Activated T-helper 1 cell treated with anti-CD3 and anti-CD28 coated beads, Interleukin-2, amount 50 U/mL, for 16 hours (primary cell): ENCODE data around the gene GCHFR.
A peak's percentile ranks its signal among the peaks of the same experiment; 100 is the strongest.

Experiments used
- DNase-seq, 2 donors: peaks; one replicate each; pipeline ENCODE4 v3.0.0-alpha.2; 2020; ENCODE audit warnings: low read depth in 1 of 2, low spot score in 1 of 2

GCHFR gene

DNA sequence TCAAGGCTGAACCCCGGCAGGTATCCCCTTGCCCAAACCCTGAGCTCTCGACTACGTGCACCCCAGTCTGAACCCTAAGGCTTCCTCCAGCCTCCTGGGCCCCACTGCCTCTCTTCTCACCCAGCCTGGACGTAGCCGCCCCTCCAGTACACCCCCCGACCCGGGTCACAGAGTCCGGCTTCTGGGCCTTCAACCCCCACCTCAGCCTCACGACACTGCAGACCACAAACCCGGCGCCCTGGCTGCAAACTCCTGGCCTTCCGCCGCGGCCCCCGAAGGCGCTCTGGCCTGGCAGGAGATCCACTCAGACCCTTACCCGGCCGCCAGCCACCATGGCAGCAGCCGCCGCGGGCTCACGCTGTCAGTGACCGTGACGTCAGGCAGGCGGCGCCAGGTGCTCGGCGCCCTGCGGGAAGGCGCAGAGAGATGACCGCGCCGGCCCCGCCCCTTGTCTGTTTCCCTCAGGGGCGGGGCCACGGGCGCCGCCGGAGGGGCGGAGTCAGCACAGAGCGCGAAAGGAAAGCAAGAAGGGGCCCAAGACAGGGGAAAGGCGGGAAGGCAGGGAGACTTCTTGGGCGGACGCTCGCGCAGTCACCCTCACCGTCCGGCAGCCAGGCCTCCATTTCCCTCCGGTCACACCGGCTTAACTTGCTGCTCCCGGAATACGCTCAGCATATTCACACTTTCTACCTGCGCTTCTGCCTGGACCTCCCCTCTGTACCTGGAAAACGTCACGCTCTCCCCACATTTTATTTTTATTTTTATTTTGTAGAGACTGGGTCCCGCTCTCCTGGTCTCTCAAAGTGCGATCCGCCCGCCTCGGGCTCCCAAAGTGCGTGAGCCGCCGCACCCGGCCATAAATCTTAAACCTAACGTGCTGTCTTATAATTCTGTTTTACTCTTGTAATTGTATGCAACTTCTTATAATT lies 8.7 kb upstream of the GCHFR start, which contains the start of gene RMDN3:
TSS of gene RMDN3 (minus strand) at position 372 of the 929 bp plus-strand sequence. CDS start 471 bp downstream, outside the sequence.
- DNase-seq = peak; percentile 83 to 89

DNA sequence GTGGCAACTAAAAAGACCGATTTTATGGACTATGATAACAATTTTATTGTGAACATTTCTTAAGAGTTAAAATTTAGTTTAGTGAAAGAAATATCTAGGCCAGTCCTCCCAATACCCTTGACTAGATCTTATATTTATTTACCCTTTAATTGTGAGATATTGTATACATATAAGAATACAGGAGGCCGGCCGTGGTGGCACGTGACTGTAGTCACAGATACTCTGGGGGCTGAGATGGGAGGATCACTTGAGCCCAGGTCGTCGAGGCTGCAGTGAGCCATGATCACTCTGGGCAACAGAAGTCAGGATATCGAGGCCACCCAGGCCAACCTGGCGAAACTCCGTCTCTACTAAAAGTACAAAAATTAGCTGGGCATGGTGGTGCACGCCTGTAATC lies 8.1 kb upstream of the GCHFR start:
- no peak for DNase-seq

DNA sequence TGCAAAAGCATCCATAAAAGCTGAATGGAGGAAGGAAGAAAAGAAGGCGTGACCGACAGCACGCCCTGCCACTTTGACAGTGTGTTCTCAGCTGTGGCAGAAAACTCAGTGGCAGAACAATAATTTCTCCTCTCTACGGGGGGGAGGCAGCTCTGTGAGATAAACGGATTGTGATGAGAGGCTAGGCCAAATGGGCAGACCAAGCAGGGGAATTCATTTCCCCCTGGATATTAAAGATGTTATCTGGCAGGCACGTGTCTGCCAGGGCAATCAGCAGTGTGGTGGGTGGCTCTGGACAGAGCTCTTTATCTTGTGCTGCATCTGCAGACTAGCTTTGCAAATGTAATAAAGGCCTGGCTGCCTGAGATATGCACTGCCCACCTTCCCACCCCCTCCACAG lies 6.9 kb upstream of the GCHFR start:
- no peak for DNase-seq

DNA sequence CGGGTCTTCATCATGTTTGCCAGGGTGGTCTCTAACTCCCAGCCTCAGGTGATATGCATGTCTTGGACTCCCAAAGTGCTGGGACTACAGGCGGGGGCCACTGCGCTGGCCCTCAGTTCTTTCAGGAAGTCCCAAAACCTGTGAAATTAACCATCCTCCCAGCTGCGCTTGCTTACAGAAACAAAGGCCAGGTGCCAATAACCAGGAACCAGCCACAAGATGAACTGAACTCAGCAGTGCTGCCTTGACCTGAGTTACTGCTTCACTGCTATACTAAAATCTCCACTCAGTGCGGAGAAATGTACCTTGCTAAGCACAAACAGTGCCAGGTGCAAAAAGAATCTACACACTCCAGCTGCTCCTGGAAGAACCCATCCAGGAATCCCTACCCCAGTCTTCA lies 3.9 kb upstream of the GCHFR start:
- DNase-seq = no peak

DNA sequence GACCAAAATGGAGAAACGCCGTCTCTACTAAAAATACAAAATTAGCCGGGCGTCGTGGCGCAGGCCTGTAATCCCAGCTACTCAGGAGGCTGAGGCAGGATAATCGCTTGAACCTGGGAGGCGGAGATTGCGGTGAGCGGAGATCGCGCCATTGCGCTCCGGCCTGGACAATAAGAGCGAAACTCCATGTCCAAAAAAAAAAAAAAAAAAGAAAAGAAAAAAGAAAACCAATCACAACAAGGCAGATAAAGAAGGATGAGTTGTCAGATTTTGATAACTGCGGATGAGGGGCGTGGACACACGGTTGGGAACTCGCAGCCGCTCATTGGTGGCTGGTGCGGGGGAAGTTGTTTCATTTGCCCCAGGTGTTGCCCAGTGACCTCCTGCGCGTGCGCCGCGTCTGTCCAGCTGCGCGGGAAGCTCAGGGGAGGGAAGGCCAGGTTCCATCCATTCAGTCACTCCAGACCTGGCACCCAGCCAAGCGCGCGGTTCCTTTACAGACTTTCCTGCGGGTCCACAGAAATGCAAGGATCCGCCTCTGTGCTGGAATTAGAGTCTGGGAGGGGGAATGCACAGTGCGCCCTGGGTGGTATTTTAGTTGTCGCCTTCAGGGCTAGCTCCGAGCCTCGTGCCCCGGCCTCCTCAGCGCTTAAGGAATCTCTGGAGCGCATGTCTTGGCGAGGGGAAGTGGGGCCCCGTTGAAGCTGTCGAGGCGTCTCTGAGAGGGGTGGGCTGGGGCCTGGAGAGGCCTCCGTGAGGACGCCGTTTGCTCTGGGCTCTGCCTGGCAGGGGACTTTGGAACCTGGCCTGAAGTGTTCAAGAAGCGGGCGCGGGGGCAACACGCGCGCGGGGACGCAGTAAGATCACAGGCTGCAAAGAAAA lies 708 bp upstream of the GCHFR start:
- peak in 1 of 2 donors; percentile 26 for DNase-seq

DNA sequence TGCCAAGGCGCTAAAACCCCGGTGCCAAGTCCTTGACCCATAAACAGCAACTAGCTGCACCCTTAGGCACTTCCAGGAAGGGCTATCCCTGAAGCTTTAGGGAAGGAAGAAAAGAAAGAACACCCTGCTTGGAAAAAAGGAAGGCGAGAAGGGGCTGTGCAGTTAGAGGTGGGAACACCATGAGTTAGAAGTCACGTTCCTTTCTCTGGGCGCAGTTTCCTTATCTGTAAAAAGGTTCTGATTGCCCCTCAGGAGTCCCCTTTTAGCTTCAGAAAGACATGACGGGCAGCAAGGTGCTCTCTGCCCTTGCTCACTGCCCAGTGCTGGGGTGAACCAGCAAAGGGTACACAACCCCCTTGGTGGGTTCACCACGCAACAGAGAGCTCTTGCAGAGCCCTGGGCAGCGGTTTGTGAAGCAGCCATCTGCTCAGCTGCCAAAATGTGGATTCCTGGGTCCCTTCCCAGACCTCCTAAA lies 798 bp downstream of the GCHFR start:
- DNase-seq = no peak

DNA sequence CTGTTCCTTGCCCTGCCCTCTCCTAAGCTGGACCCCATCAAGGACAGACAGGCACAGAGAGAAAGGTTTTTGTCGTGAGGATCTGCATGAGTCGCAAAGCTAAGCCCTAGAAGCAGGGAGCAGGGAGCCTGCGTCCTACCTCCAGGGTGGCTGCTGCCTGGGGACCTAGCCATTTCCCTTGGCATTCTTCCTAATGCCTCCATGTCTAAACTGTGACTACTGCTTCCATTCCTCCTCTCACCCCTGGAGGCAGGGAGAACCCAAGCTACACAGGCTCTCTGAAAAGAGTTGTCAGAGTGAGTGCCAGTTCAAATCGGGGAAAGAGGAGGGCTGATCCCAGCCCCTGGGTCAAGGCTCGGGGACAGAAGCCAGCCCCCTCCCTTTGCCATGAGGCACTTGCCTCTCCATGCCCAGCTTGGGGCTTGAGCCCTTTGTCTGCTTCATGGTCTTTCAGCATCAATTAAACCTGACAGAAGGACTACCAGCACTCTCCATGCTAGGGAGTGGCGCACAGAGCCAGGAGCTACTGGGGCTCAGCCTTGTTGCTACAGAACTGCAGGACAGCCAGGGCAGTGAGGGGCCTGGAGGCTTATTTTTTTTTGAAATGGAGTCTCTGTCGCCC lies 2.4 kb downstream of the GCHFR start:
- DNase-seq = no peak

DNA sequence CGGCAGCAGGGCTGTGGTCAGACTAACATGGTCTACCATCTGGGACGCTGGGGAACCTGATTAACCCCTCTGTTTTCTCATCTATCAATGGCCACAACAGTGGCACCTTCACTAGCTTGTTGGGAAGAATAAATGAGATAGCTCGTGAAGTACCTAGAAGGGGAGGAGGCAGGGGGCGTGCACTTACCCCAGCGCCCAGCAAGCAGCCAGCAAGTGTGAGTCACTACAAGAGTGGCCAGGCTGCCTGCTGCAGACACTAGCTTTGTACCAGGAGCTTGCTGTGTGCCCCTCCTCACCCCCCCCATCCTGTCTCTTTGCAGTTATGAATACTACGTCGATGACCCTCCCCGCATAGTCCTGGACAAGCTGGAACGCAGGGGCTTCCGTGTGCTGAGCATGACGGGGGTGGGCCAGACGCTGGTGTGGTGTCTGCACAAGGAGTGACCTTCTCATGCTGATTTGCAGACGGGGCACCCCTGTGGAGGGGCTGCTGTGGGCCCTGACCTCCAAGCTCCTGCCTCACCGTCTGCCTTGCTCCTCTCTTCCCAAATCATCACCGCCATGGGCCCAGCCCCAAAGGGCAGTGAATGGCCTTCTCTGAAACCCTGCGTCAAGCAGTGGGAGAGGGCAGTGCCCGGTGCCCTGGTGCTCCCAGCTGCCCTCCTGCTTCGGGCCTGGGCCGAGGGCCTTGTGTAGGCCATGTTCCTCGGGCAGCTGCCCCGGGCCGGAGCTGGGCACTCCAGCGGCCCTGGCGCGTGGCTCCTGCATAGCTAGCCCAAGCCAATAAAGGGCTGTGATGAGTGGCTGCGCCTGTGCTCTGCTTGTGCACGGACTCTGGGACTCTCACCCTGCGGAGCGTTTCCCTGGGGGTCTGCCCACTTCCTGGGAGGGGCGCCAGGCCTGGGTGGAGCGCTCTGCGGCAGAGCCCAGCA lies 3.3 kb downstream of the GCHFR start:
- DNase-seq = no peak

DNA sequence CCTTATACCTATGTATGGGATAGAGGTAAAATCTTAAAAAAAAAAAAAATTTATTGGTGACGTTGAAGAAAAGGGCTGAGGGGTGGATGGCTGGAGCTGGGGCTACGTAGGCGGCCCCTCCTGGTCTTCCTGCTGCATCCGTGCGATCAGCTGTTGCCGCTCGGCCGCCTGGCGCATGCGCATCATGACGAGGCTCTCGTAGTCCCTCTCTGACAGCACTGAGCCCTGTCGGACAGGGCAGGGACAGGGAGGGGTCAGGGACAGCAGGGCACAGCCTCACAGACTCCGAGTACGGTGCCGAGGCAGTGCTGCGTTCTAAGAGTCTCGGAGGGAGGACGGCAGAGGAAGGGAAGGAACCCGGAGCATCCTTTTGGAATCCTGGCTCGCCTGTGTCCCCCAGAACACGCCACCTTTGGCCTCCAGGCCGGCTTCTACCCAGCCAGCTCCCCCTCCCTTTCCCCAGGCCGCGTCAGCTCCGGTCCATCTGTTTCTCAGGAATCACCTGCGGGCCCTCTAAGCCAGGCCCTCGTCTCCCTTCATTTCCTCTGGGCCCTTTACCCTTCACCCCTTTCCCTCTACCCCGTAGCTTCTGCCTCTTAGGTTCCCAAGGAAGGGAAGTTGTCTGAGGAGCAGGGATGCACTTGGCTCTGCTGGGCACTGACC lies 4.1 kb downstream of the GCHFR start:
- DNase-seq = no peak

DNA sequence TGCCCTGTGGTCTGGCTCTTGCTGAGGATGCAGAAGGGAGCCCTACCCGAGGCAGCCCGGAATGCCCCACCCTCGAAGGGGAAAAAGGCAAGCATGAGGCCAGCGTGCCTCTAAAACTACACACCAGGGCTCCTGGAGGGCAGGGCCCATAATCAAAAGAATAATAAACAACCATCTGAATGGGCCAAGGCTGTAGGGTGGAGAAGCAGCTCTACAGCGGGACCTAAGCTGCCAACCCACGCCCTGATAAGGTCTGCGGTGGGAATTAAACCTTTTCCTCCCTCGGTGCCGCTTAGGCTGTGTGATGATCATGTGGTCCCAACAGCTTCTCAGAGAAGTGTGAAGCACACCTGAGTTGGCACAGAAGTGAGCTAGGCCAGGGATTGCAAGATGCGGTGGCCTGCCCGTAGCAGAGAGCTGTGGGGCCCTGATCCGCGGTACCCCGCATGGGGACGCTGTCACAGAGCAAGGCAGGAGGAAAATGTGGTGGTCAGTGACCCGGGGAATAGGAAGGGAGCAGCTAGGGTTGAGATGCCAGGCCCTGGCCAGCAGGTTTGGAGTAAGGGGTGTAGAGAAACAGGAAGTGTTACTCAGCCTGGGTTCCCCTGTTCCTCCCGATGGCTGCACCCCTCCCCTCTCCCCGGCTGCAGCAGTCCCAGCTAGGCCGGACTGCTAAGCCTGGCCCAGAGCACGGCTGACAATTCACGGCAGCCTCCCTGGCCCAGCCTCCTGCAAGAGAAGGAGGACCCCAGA lies 4.8 kb downstream of the GCHFR start:
- DNase-seq = no peak

DNA sequence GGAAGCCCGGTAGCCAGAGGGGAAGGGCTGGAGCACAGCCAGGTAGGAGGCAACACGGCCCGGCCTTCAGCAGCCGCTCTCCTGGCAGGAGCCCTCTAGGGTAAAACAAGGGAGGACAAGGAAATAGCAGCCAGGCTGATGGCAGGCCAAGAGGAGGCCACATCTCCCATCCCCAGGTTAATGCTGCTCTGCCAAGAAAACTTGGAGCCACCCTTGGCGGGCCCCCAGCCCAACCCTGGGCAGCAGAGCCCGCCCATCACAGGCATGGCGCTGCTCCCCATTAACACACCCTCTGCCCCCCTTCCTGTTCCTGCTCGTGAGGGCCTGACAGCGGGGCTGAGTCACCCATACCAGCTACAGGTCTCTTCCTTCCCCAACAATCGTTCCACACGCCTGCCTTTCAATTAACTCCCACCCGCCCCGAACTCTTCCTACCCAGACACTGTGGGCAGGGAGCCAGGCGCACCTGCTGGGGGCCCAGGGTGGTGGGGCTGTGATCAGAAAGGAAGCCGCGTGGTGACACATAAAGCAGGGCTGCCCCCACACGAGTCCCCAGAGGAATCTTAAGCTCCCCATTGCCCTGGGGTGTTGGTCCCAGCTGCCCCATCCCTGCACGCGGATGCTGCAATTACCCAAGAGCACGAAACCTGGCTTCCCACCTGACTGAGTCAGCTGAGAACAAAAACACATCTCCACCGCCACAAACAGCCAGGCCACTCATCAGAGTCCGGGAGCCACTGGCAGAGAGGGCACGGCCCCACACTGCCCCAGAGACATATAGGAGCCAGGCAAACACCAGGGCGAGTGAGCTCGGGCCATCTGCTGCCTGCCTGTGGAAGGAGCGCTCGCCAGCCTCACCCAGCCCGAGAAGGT lies 5.6 kb downstream of the GCHFR start, which contains the start of gene C15orf62:
TSS of gene C15orf62 (plus strand) at position 707 of the 873 bp plus-strand sequence. CDS start 516 bp downstream, outside the sequence.
- peak in 1 of 2 donors; percentile 21 for DNase-seq

DNA sequence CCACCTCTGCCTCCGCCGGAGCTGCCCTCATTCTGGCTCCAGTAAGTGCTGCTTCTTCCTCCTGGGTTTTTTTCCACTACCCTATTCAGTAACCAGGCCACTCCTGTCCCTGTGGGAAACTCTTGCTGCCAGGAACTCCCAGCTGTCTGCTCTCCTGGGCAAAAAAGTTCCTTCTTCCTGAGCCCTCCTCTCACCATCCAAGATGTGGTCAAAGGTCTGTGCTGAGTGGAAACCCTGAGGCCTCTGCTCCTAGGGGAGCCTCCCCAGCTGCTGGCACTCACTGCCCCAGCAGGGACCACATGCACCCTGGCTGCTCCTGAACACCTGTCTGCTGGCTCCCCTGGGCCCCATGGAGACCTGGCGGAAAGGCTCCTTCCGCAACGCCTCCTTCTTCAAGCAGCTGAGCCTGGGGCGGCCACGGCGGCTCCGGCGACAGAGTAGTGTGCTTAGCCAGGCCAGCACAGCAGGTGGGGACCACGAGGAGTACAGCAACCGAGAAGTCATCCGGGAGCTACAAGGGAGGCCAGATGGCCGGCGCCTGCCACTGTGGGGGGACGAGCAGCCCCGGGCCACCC lies 6.4 kb downstream of the GCHFR start:
- no peak for DNase-seq

DNA sequence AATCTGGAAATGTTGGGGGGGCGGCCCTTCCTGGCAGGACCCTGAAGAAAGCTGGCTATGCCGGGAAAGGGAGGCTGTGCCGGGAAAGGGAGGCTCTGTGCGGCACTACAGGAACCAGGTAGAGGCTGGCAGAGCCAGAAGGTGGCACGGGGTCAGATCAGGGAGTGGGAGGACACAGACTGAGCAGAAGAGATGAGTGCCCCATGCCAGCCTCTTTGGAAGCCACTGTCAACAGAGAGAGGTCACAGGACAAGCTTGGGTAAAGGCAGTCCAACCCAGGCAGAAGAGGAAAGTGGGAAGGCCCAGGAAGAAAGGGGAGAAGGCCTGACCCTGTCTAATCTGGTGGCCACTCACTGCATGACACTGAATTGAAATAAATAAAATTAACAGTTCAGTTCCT lies 7.4 kb downstream of the GCHFR start:
- no peak for DNase-seq

DNA sequence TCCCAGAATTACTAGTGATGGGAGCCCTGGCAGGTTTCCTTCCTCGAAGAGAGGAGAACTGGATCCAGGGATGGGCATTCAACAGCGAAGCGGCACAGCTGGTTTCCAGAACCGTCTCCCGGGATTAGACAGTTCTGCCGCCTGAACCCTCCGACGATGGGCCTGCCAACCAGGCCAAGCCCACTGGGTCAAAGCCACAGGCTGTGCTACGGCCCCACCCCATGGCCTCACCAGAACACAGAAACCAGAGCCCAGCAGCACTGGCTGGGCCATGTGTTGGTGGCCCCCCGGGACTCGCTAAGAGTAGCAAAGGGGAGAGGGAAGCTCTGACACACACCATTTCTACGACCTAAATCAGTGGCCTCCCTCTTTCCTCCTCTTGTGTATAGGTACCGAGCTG lies 8.1 kb downstream of the GCHFR start:
- no peak for DNase-seq

DNA sequence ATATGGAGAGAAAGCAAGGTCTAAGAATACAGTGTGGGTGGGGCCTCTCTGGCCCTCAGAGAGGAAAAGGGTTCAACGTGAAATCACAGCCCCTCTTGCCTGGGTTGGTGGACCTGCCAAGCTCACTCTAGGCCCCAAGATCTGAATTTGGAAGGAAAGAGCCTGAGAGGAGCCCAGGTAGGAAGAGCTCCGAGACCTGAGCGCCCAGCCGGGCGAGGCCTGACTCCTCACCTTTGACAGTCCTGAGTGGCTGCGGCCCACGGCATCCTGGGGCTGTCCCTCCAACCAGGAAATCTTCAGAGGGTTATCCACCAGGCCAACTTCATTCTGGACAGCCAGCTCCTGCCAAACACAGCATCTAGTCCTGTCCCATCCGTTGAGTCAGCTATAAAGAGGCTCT lies 9.6 kb downstream of the GCHFR start:
- DNase-seq = no peak

DNA sequence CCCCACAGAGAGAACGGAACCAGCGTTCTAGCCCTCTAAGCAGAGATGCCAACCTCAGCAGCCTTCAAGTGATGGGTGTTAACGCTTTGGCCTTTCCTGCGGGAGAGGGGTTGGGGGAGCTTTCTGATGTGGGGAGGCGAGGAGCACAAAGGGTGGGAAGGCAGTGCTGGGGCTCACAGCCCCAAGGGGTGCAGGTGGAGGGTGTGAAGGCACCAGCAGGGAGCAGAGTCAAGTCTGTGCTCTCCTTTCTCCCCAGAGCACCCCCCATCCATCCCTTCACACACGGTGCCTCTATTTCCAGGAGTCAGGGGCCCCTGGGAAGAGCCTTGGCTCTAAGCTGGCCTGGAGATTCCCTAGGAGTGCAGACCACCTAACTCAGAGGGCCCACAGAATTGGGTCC lies 10.0 kb downstream of the GCHFR start:
- no peak for DNase-seq

DNA sequence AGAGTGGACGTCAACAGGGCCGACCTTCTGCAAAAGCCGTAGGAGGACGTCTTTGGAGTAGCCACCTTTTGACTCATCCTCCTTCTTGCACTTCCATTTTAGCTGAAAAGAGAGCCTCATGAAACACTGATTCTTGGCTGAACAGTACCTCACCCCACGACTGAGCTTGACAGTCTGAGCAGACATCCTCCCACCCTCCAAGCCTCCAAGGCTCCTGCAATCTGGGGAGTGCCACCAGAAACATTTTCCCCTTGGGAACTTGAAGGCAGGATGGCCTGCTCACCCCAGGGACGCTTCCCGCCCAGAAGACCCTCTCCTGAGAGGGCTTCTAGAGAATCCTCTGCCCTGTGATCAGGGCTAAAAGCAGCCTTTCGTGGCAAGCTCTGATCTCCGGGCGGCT lies 11.1 kb downstream of the GCHFR start:
- no peak for DNase-seq
